ENCODE measurements around the gene CCNI.
"Not testable (repeated sequence)": the region's sequence is repeated elsewhere in the genome, so short reads cannot be mapped to it uniquely, and the experiment has no call there.

The CCNI gene

DNA sequence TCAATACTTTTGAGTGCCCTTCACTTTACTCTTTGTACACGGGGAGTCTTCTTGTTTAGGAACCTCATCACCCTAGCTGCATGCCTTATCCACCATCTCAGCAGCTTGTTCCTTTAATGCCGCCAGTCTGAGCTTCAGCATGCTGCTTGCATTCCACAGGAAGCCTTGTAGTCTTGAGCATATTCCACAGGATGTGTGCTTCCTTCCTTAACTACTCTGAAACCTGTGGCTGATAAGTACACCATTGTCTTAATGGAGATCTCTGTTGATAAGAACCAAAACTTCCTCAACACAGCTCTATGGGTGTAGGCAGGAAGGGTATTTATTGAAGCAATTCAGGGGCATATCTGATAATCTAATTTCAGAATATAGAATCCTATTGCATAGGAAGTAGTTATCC, 24.4 kb upstream of the CCNI start:
- Histone ChIP-seq H3K4me3 (ENCODE audit: low read depth in 1 of 2, low read length in 2 of 2) (no peak overlapping the region), H3K27ac (ENCODE audit: low read length) (no peak overlapping the region), H3K4me1 (ENCODE audit: control insufficient read depth in 1 of 2, insufficient read depth in 2 of 2, low read length in 2 of 2) (peaks cover 4 to 5% of the 10 kb centered on the region in 2 donors), H3K27me3 (ENCODE audit: low read depth, low read length) (no peaks in the 10 kb centered on the region), H3K36me3 (ENCODE audit: control insufficient read depth in 1 of 2, insufficient read depth in 2 of 2, low read length in 2 of 2) (no peaks in the 10 kb centered on the region), H3K9me3 (ENCODE audit: control insufficient read depth in 1 of 2, low read length in 2 of 2) (no peaks in the 10 kb centered on the region)

DNA sequence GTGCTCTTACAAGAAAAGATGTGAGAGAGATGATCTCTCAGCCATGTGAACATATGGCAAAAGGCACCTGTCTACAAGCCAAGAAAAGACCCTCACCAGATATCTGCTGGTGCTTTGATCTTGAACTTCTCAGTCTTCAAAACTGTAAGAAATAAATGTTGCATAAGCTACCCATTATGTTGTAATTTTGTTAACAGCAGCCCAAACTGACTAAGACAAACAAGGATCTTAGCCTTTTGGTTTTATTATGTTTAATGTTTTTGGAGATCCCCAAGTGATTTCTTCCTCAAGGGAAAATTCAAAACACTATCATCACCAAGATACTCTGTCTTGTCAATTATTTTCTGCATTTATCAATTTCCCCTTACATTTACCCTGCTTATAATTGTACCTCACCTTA, 21.8 kb upstream of the CCNI start:
- no peaks in the 10 kb centered on the region for H3K36me3 ChIP-seq (ENCODE audit: control insufficient read depth in 1 of 2, insufficient read depth in 2 of 2, low read length in 2 of 2)
- no peaks in the 10 kb centered on the region for H3K27me3 ChIP-seq (ENCODE audit: low read depth, low read length)
- no peak overlapping the region for H3K27ac ChIP-seq (ENCODE audit: low read length)
- H3K4me1 ChIP-seq (ENCODE audit: control insufficient read depth in 1 of 2, insufficient read depth in 2 of 2, low read length in 2 of 2): no peaks in the 10 kb centered on the region
- no peaks in the 10 kb centered on the region for H3K9me3 ChIP-seq (ENCODE audit: control insufficient read depth in 1 of 2, low read length in 2 of 2)
- H3K4me3 ChIP-seq (ENCODE audit: low read depth in 1 of 2, low read length in 2 of 2): no peak overlapping the region

DNA sequence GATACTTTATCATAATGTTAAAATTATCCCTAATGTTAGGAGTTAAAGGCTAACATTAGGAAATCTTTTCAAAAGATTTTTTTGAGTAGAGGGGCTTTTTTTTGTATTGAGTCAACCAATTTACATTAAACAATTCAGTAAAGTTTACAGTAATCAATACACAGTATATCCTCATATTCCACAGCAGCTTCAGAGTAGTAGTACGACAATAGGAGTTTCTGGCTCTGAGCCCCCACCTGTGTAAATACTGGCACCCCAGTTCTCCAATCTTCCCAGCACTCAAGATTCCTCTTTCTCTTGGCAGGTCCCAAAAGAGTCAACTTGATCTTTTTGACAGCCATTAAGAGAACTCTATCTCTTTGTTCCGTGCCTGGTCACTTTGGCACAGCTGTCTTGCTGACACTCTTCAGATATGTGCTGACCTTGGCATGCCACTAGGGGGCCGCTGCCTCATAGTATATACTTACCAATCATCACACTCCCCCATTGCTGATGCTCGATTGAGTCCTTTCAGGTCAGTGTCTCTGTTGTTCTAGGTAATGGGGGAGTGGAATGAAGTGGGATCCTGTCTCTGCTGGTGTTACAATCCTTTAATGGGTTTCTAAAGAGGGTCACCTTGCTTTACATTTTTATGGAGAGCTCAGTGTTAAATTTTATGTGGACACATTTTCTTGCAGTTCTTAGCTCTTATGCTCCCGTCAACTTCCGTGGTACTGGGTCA, 19.5 kb upstream of the CCNI start:
- H3K4me1 ChIP-seq (ENCODE audit: control insufficient read depth in 1 of 2, insufficient read depth in 2 of 2, low read length in 2 of 2): no peaks in the 10 kb centered on the region
- no peaks in the 10 kb centered on the region for H3K9me3 ChIP-seq (ENCODE audit: control insufficient read depth in 1 of 2, low read length in 2 of 2)
- H3K36me3 ChIP-seq (ENCODE audit: control insufficient read depth in 1 of 2, insufficient read depth in 2 of 2, low read length in 2 of 2): no peaks in the 10 kb centered on the region
- H3K27ac ChIP-seq (ENCODE audit: low read length): no peak overlapping the region
- no peaks in the 10 kb centered on the region for H3K27me3 ChIP-seq (ENCODE audit: low read depth, low read length)
- H3K4me3 ChIP-seq (ENCODE audit: low read depth in 1 of 2, low read length in 2 of 2): no peak overlapping the region

DNA sequence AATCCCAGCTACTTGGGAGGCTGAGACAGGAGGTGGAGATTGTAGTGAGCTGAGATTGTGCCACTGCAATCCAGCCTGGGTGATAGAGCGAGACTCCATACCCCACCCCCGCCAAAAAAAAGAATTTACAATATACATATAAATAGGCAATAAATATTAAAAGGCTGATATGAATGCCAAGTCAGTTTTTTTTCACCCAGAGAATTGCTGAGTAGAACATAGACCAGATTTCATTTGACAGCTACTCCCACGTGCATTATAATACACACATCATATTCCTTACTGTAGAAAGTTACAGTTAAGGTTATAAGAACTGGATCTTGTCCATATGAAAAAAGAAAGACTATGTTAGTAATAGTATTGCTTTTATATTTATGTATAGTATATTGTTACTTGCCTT, 18.7 kb upstream of the CCNI start:
- no peaks in the 10 kb centered on the region for H3K36me3 ChIP-seq (ENCODE audit: control insufficient read depth in 1 of 2, insufficient read depth in 2 of 2, low read length in 2 of 2)
- H3K9me3 ChIP-seq (ENCODE audit: control insufficient read depth in 1 of 2, low read length in 2 of 2): no peaks in the 10 kb centered on the region
- H3K27ac ChIP-seq (ENCODE audit: low read length): no peak overlapping the region
- no peak overlapping the region for H3K4me3 ChIP-seq (ENCODE audit: low read depth in 1 of 2, low read length in 2 of 2)
- no peaks in the 10 kb centered on the region for H3K27me3 ChIP-seq (ENCODE audit: low read depth, low read length)
- H3K4me1 ChIP-seq (ENCODE audit: control insufficient read depth in 1 of 2, insufficient read depth in 2 of 2, low read length in 2 of 2): no peaks in the 10 kb centered on the region

DNA sequence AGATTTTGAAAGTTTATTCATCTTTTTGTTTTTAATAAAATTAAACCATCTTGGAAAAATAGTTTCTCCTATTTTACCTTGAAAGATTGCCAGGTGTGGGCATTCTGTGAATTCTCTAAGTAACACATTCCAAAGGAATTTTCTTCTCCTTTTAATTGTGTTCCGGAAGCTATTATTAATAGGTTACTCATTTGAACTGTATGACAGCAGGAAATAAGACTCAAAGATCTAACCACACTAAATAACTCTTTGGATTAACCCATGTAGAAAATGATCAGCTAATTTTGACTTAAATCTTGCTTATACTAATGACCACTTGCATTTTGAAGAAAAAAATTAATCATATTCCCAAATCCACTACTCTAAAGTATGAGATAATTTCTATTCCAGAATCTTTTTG, 17.6 kb upstream of the CCNI start:
- H3K27ac ChIP-seq (ENCODE audit: low read length): no peak overlapping the region

DNA sequence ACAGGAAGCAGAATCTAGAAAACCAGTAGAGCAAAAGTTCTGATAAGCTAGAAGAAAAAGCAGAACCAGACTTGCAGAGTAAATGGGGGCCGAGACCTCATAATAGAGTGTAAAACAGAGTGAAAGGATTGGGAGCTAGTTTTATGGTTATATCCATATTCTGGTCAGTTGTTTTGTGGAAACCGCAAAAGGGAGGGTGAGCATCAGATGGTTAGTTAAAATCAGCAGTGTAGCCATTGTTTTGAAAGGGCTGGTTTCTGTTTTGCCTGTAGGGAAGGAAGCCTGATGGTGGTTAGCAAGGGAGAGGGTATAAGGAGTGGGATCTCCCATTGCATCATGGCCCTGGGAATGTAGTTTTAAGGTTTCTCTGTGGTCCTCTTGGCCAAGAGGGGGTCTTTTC, 17.2 kb upstream of the CCNI start:
- Histone ChIP-seq H3K4me1 (ENCODE audit: control insufficient read depth in 1 of 2, insufficient read depth in 2 of 2, low read length in 2 of 2) (no peaks in the 10 kb centered on the region), H3K27ac (ENCODE audit: low read length) (no peak overlapping the region), H3K36me3 (ENCODE audit: control insufficient read depth in 1 of 2, insufficient read depth in 2 of 2, low read length in 2 of 2) (no peaks in the 10 kb centered on the region), H3K9me3 (ENCODE audit: control insufficient read depth in 1 of 2, low read length in 2 of 2) (no peaks in the 10 kb centered on the region), H3K4me3 (ENCODE audit: low read depth in 1 of 2, low read length in 2 of 2) (no peak overlapping the region), H3K27me3 (ENCODE audit: low read depth, low read length) (no peaks in the 10 kb centered on the region)

More for the DNA sequence above, 17.6 kb upstream of the CCNI start:
- Histone ChIP-seq H3K4me1 (ENCODE audit: control insufficient read depth in 1 of 2, insufficient read depth in 2 of 2, low read length in 2 of 2) (no peaks in the 10 kb centered on the region), H3K4me3 (ENCODE audit: low read depth in 1 of 2, low read length in 2 of 2) (no peak overlapping the region), H3K27me3 (ENCODE audit: low read depth, low read length) (no peaks in the 10 kb centered on the region), H3K9me3 (ENCODE audit: control insufficient read depth in 1 of 2, low read length in 2 of 2) (no peaks in the 10 kb centered on the region), H3K36me3 (ENCODE audit: control insufficient read depth in 1 of 2, insufficient read depth in 2 of 2, low read length in 2 of 2) (no peaks in the 10 kb centered on the region)

DNA sequence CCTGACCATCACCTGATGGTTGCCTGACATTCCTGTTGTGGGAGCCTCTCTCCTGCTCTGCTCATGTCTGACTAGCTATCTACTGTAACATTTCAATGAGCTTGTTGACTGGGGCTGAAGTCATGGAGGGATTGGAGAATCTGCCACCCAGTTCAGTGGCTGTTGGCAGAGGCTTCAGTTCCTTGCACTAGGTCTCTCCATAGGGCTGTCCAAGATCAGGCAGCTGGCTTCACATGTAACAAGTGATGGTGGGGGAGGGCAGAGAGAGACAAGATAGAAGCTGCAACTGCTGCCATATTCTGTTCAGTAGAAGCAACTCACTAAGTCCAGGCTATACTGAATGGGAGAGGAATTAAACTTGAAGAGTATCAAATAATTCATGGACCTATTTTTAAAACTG, 14.1 kb upstream of the CCNI start:
- no peak overlapping the region for H3K4me3 ChIP-seq (ENCODE audit: low read depth in 1 of 2, low read length in 2 of 2)
- H3K27me3 ChIP-seq (ENCODE audit: low read depth, low read length): no peaks in the 10 kb centered on the region
- no peaks in the 10 kb centered on the region for H3K36me3 ChIP-seq (ENCODE audit: control insufficient read depth in 1 of 2, insufficient read depth in 2 of 2, low read length in 2 of 2)
- H3K27ac ChIP-seq (ENCODE audit: low read length): no peak overlapping the region
- H3K9me3 ChIP-seq (ENCODE audit: control insufficient read depth in 1 of 2, low read length in 2 of 2): no peaks in the 10 kb centered on the region
- H3K4me1 ChIP-seq (ENCODE audit: control insufficient read depth in 1 of 2, insufficient read depth in 2 of 2, low read length in 2 of 2): no peaks in the 10 kb centered on the region

DNA sequence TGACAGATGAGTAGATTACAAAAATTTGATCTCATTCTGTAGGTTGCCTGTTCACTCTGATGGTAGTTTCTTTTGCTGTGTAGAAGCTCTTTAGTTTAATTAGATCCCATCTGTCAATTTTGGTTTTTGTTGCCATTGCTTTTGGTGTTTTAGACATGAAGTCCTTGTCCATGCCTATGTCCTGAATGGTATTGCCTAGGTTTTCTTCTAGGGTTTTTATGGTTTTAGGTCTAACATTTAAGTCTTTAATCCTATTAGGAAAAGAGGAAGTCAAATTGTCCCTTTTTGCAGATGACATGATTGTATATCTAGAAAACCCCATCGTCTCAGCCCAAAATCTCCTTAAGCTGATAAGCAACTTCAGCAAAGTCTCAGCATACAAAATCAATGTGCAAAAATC, 11.2 kb upstream of the CCNI start:
- not testable (repeated sequence) for H3K9me3 ChIP-seq (ENCODE audit: control insufficient read depth in 1 of 2, low read length in 2 of 2); H3K36me3 ChIP-seq (ENCODE audit: control insufficient read depth in 1 of 2, insufficient read depth in 2 of 2, low read length in 2 of 2); H3K27me3 ChIP-seq (ENCODE audit: low read depth, low read length); H3K27ac ChIP-seq (ENCODE audit: low read length); H3K4me1 ChIP-seq (ENCODE audit: control insufficient read depth in 1 of 2, insufficient read depth in 2 of 2, low read length in 2 of 2); H3K4me3 ChIP-seq (ENCODE audit: low read depth in 1 of 2, low read length in 2 of 2)

DNA sequence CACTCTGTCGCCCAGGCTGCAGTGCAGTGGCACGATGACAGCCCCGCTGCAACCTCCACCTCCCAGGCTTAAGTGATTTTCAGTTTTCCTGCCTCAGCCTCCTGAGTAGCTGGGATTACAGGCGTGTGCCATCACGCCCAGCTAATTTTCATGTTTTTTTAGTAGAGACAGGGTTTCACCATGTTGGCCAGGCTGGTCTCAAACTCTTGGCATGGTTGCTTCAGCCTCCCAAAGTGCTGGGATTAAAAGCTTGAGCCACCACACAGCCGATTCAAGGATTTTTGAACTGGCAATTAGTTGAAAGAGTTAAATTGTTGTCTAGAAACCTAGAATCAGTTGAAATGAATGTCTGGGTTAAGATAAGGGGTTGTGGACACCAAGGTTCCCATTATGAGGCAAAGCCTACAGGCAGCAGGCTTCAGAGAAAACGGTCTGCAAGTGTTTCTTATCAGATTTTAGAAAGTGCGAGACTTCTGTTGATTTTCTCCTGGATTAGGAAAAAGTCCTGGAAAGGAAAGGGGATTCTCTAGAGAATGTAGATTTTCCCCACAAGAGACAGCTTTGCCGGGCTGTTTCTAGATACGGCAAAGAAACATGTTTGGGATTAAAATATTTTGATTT, 8.3 kb upstream of the CCNI start:
- Histone ChIP-seq H3K36me3 (ENCODE audit: control insufficient read depth in 1 of 2, insufficient read depth in 2 of 2, low read length in 2 of 2) (no peaks in the 10 kb centered on the region), H3K27me3 (ENCODE audit: low read depth, low read length) (no peaks in the 10 kb centered on the region), H3K27ac (ENCODE audit: low read length) (no peak overlapping the region), H3K9me3 (ENCODE audit: control insufficient read depth in 1 of 2, low read length in 2 of 2) (no peaks in the 10 kb centered on the region), H3K4me3 (ENCODE audit: low read depth in 1 of 2, low read length in 2 of 2) (no peak overlapping the region), H3K4me1 (ENCODE audit: control insufficient read depth in 1 of 2, insufficient read depth in 2 of 2, low read length in 2 of 2) (no peaks in the 10 kb centered on the region)

DNA sequence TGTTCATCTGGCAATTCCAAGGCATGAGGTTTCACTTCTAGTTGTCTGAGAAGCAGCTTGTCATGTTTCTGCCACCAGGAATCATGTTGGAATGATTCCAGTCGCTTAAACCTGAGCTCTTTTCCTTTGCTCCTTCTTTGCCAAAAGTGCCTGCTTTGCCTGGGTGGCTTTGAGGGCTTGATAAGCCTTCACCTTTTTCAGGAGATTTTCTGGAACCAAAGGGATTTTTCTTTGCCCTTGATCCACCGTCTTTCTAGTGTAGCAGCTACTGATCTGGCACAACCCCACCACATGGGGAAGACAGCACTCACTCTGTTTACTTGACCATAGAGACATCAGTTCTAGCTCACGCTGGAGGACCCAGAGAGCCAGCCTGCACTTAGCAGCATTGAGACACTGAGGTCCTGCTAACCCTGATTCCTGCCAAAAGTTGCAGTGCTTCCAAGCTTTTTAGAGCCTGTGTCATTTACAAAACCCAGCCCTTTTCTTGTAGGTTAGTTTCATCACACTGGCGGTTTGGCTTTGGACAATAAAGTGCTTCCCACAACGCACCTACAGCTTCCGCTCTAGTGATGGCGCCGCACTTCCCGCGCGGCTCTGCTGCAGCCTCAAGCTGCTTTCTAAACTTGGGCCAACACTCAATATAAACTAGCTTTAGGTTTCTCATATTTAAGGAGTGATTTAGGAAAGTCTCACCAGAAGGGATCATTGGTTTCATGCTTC, 7.3 kb upstream of the CCNI start:
- Histone ChIP-seq H3K27ac (ENCODE audit: low read length) (no peak overlapping the region), H3K4me1 (ENCODE audit: control insufficient read depth in 1 of 2, insufficient read depth in 2 of 2, low read length in 2 of 2) (no peaks in the 10 kb centered on the region), H3K4me3 (ENCODE audit: low read depth in 1 of 2, low read length in 2 of 2) (no peak overlapping the region), H3K9me3 (ENCODE audit: control insufficient read depth in 1 of 2, low read length in 2 of 2) (no peaks in the 10 kb centered on the region), H3K36me3 (ENCODE audit: control insufficient read depth in 1 of 2, insufficient read depth in 2 of 2, low read length in 2 of 2) (no peaks in the 10 kb centered on the region), H3K27me3 (ENCODE audit: low read depth, low read length) (no peaks in the 10 kb centered on the region)

DNA sequence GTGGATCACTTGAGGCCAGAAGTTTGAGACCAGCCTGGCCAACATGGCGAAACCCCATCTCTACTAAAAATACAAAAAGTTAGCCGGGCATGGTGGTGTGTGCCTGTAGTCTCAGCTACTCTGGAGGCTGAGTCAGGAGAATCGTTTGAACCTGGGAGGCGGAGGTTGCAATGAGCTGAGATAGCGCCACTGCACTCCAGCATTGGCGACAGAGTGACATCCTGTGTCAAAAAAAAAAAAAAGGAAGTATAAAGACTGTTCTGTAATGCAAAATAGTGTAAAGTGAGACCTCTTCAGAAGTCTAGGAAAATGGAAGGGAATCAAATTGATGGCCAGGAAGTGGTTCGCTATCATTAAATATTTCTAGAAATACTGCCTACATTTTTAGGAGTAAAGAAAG, 5.0 kb upstream of the CCNI start:
- not testable (repeated sequence) for H3K27me3 ChIP-seq (ENCODE audit: low read depth, low read length); H3K4me1 ChIP-seq (ENCODE audit: control insufficient read depth in 1 of 2, insufficient read depth in 2 of 2, low read length in 2 of 2); H3K36me3 ChIP-seq (ENCODE audit: control insufficient read depth in 1 of 2, insufficient read depth in 2 of 2, low read length in 2 of 2); H3K4me3 ChIP-seq (ENCODE audit: low read depth in 1 of 2, low read length in 2 of 2); H3K9me3 ChIP-seq (ENCODE audit: control insufficient read depth in 1 of 2, low read length in 2 of 2); H3K27ac ChIP-seq (ENCODE audit: low read length)
